ENCODE data around the gene NQO2. TPM values are rescaled to one million over a fixed set of nuclear protein-coding genes. Genes with fewer than 3 reads are reported as not detected.
A peak's percentile ranks its signal among the peaks of the same experiment; 100 is the strongest.

The NQO2 gene
- total RNA-seq, 1 donor from 2014 or later, result 12.7 TPM

DNA sequence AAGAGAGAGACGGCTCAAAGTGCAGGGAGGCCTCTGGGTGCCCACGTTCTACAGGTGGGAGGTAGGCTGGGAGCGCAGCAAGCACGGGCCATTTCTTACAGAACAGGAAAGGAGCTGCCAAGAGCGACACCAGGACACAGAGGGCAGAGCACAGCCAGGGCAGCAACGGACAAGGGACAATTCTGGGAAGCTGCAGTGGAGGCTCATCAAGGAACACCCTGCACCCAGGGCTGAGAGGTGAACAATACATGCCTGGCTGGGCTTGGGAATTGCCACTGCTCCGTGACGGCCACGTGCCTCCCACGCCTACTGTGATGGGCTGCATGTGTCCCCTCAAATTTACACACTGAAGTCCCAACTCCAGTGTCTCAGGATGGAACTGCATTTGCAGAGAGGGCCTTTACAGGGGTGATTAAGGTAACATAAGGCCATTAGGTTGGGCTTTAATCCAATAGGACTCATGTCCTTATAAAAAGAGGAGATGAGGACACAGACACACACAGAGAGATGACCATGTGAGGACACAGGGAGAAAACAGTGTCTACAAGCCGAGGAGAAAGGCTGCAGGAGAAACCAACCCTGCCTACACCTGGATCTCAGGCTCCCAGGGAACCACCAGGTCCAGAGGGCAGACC is 41.9 kb upstream of the NQO2 start:
- TF ChIP-seq, protein P1, sequence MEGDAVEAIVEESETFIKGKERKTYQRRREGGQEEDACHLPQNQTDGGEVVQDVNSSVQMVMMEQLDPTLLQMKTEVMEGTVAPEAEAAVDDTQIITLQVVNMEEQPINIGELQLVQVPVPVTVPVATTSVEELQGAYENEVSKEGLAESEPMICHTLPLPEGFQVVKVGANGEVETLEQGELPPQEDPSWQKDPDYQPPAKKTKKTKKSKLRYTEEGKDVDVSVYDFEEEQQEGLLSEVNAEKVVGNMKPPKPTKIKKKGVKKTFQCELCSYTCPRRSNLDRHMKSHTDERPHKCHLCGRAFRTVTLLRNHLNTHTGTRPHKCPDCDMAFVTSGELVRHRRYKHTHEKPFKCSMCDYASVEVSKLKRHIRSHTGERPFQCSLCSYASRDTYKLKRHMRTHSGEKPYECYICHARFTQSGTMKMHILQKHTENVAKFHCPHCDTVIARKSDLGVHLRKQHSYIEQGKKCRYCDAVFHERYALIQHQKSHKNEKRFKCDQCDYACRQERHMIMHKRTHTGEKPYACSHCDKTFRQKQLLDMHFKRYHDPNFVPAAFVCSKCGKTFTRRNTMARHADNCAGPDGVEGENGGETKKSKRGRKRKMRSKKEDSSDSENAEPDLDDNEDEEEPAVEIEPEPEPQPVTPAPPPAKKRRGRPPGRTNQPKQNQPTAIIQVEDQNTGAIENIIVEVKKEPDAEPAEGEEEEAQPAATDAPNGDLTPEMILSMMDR (conservative IDR thresholded peaks at IDR 0.05; ENCODE audit: low read depth, low read length), result no peak
- no peak overlapping the region for H3K4me3 ChIP-seq (ENCODE audit: low read depth, low read length)
- DNase-seq (ENCODE audit: low read depth), result no peak

DNA sequence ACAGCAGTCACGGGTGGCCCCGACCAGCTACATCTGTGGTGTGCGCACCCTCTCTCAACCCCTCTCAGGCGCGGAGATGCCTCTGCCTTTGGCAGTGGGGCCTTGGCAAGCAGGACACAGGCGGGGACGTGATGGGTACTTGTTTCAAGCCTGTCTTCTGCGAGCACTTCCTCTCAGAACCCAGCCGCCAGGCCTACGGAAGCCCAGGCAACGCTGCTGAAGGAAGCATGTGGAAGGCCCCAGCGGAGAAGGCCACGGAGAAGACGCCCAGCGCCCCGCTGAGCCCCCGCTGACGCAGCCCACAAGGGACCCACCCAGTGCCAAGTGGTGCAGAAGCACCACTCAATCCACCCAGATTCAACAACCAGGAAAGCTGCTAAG is 41.4 kb upstream of the NQO2 start:
- DNase-seq (ENCODE audit: low read depth), result no peak
- TF ChIP-seq, protein P1 (conservative IDR thresholded peaks at IDR 0.05; ENCODE audit: low read depth, low read length), result no peak
- H3K4me3 ChIP-seq (ENCODE audit: low read depth, low read length), result no peak overlapping the region

DNA sequence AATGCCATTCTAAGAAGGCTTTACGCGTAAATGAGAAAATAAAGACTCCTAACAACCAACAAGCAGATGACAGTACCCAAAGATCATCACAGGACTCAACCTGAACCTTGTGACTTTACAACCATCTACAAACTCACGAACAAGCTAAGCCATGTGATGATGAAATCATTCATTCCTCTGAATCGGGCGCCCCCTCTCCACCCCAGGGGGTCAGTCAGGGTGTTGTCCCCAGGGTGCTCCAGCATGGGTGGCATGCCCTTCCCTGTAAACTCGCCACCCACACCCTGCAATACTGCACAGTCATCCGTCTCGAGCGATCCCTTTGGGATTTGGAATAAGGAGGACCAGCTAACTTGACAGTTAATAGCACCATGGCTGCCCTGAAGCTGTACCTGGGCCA is 40.9 kb upstream of the NQO2 start:
- no peak for DNase-seq (ENCODE audit: low read depth)
- TF ChIP-seq, protein P1 (conservative IDR thresholded peaks at IDR 0.05; ENCODE audit: low read depth, low read length), result no peak
- H3K4me3 ChIP-seq (ENCODE audit: low read depth, low read length), result no peak overlapping the region

DNA sequence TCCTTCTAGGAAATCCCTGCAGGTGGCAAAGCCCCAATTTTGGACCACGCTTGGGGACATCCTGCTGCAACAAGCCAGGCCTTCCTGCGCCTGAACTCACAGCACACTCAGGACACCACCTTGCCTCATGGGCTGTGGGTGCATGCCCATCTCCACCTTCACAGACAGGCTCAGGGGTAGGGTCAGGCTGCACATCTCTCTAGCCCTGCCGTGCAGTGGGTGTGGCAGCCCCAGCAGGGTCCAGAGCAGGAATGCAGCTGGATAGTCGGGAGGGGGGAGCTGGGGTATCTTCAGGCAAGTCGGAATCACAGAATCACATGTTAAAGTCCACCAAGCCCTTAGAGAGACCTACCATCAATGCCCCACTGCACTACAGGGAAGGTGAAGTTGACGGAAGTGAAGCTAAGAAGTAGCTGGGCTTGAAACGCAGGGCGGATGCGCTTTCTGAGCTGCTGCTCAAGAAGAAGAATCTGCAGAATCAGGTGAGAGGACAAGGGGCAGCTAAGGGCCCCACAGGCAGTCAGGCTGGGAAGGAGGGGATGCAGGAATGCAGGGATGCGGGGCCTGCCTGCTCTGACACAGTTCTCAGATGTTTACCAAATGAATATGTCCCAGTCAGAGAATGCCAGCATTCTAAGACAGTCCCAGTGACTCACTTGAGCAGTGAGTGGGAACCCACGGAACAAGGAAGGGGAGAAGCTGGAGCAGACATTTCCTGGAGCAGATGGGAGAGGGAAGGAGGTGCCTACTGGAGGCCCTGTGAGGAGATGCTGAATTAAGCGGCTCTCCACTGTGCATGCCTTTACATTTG is 39.6 kb upstream of the NQO2 start:
- peak; percentile 46 for DNase-seq (ENCODE audit: low read depth)
- no peak overlapping the region for H3K4me3 ChIP-seq (ENCODE audit: low read depth, low read length)
- TF ChIP-seq, protein P1 (conservative IDR thresholded peaks at IDR 0.05; ENCODE audit: low read depth, low read length), result no peak

DNA sequence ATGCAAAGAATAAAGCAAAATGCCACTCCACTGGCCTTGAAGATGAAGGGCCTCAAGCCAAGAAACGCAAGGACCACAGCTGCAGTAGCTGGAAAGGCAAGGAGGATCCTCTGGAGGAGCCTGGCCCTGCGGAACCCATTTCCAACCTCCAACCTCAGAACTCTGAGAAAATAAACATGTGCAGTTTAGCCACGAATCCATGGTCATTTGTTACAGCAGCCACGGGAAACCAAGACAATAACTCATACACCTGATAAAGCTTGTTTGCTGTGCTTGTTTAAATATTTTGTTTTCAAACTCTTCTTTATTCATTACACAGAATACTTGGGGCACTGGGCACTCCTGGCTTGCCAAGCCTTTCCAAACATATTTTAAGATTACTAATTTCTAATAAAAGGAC is 38.8 kb upstream of the NQO2 start:
- TF ChIP-seq, protein P1 (conservative IDR thresholded peaks at IDR 0.05; ENCODE audit: low read depth, low read length), result no peak
- no peak overlapping the region for H3K4me3 ChIP-seq (ENCODE audit: low read depth, low read length)
- no peak for DNase-seq (ENCODE audit: low read depth)

DNA sequence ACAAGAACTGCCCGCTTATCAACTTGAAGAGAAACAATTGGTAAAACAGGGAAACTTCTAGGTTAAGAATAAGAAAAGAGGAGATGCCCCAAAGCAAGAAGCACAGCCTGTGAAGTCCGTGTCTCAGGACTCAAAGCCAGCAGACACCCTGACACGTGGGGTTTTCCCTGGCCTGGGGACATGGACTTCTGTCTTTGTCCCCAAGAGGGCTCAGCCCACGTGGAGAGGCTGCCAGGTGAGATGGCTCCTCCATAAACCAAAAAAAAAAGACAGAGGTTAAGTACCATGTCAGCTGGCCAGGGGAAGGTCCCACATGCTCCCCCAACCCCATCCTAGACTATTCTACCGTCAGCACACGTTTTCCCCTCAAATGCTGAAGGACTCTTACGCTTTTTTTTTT is 38.2 kb upstream of the NQO2 start:
- DNase-seq (ENCODE audit: low read depth), result no peak
- no peak overlapping the region for H3K4me3 ChIP-seq (ENCODE audit: low read depth, low read length)
- TF ChIP-seq, protein P1 (conservative IDR thresholded peaks at IDR 0.05; ENCODE audit: low read depth, low read length), result no peak
